Measurements from ENCODE around the gene TNFRSF6B.

Gene TNFRSF6B

DNA sequence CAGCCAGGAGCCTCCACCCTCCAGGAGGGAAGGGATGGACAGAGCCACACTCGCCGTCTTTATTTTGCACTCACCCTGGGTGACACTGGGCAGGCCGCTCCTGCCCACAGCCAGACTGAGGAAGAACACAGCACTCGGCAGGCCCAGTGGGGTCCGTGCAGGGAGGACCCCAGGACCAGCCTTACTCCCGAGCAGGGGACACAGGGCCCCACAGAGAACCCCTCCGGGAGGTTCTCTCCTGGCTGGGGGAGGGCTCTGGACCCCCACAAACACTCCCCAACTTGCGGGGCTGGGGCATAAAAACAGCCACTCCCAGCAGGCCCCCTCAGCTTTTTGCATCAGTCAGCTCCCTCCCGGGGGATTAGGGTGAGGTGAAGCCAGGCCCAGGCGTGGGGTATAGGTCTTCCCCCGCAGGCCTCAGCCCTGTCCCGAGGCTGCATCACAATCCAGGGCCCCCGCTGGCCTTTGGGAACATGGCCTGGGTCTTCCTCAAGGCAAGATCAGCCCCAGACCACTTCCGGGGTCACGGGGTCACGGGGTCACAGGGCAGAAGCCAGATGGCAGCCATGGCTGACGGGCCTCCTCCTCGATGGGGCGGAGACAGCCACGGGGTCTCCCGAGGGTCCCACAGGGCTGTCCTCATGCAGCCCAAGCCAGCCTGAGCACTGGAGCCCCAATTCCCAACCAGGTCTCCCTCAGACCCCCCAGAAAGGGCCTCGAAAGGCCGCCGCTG lies 3.2 kb downstream of the TNFRSF6B start:
- H3K4me3 ChIP-seq (ENCODE audit: low read length), result no peak overlapping the region
- DNase-seq (ENCODE audit: low read depth), result no peak
- TF ChIP-seq, protein P1, sequence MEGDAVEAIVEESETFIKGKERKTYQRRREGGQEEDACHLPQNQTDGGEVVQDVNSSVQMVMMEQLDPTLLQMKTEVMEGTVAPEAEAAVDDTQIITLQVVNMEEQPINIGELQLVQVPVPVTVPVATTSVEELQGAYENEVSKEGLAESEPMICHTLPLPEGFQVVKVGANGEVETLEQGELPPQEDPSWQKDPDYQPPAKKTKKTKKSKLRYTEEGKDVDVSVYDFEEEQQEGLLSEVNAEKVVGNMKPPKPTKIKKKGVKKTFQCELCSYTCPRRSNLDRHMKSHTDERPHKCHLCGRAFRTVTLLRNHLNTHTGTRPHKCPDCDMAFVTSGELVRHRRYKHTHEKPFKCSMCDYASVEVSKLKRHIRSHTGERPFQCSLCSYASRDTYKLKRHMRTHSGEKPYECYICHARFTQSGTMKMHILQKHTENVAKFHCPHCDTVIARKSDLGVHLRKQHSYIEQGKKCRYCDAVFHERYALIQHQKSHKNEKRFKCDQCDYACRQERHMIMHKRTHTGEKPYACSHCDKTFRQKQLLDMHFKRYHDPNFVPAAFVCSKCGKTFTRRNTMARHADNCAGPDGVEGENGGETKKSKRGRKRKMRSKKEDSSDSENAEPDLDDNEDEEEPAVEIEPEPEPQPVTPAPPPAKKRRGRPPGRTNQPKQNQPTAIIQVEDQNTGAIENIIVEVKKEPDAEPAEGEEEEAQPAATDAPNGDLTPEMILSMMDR (IDR thresholded peaks at IDR 0.05; ENCODE audit: insufficient read depth, low read depth, low read length, missing control alignments), result no peak

GRCh38 chr20:63700199-63701050 lies 4.0 kb downstream of the TNFRSF6B start:
- no peak for DNase-seq (ENCODE audit: low read depth)
- TF ChIP-seq, protein P1 (IDR thresholded peaks at IDR 0.05; ENCODE audit: insufficient read depth, low read depth, low read length, missing control alignments), result no peak
- H3K4me3 ChIP-seq (ENCODE audit: low read length), result no peak overlapping the region

GRCh38 chr20:63701051-63701328 lies 4.5 kb downstream of the TNFRSF6B start:
- DNase-seq (ENCODE audit: low read depth), result no peak
- no peak overlapping the region for H3K4me3 ChIP-seq (ENCODE audit: low read length)
- TF ChIP-seq, protein P1 (IDR thresholded peaks at IDR 0.05; ENCODE audit: insufficient read depth, low read depth, low read length, missing control alignments), result no peak

DNA sequence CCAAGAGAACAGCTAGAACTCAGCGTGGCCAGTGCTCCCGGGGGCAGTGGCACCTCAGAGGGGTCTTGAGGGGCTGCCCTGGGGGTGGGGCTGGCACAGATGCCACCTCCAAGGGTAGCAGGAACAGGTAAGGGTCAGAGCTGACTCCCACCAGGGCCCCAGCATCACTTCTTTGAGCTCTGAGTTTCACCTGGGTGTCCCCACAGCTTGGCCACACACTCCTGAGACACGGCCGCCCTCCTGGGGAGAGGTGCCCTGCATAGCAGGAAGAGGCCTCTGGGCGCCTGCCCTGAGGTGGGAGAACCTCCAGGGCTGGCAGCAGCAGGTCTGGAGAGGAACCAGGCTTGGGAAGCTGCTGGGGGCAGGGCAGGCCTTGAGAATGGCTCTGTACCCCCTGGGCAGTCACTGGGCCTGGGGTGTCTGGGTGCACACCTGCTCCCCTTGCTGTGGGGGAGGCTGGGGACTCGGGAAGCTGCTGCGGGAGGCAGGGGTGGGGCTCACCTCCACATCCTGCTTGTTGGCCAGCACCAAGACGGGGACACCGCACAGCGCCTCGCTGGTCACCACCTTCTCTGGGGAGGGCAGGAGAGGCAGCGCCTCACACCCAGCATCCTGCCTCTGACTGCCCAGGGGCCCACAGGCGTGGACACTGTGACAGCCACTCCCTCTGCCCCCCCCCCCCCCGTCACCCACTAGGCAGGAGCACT lies 5.0 kb downstream of the TNFRSF6B start:
- H3K4me3 ChIP-seq (ENCODE audit: low read length), result no peak overlapping the region
- no peak for DNase-seq (ENCODE audit: low read depth)
- TF ChIP-seq, protein P1 (IDR thresholded peaks at IDR 0.05; ENCODE audit: insufficient read depth, low read depth, low read length, missing control alignments), result no peak

DNA sequence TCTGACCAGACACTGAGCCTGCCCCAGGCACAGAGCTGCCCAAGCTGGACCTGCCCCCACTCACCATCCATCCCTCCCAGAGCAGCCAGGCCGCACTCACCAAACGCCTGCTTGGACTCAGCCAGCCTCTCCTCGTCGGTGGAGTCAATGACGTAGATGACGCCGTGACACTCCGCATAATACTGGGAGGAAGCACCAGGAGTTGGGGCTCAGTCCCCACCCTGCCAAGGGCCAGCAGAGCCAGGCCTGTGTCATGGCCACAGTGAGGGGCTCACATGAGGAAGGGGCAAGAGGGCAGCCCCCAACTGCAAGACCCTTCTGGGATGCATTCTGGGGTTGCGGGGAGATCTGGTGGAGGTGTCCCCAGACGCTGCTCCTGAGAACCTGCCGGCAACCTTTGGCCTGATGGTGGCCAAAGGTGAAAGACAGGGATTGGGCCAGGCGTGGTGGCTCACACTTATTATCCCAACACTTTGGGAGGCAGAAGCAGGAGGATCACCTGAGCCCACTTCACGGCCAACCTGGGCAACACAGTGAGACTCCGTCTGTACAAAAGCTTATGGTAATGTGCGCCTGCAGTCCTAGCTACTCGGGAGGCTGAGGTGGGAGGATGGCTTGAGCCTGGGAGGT lies 5.7 kb downstream of the TNFRSF6B start:
- TF ChIP-seq, protein P1 (IDR thresholded peaks at IDR 0.05; ENCODE audit: insufficient read depth, low read depth, low read length, missing control alignments), result no peak
- H3K4me3 ChIP-seq (ENCODE audit: low read length), result no peak overlapping the region
- DNase-seq (ENCODE audit: low read depth), result no peak

- TF ChIP-seq, protein P1 (IDR thresholded peaks at IDR 0.05; ENCODE audit: insufficient read depth, low read depth, low read length, missing control alignments), result no peak
- no peak overlapping the region for H3K4me3 ChIP-seq (ENCODE audit: low read length)
- no peak for DNase-seq (ENCODE audit: low read depth)
Measured at GRCh38 chr20:63702751-63703470, 6.5 kb downstream of the TNFRSF6B start.
